ENCODE data around the gene DNAJC4. TPM values are rescaled to one million over a fixed set of nuclear protein-coding genes. Genes with fewer than 3 reads are reported as not detected.

The DNAJC4 gene
- total RNA-seq, 6 experiments from 2014 or later: 21.7 to 29.5 (median 23.2) TPM

DNA sequence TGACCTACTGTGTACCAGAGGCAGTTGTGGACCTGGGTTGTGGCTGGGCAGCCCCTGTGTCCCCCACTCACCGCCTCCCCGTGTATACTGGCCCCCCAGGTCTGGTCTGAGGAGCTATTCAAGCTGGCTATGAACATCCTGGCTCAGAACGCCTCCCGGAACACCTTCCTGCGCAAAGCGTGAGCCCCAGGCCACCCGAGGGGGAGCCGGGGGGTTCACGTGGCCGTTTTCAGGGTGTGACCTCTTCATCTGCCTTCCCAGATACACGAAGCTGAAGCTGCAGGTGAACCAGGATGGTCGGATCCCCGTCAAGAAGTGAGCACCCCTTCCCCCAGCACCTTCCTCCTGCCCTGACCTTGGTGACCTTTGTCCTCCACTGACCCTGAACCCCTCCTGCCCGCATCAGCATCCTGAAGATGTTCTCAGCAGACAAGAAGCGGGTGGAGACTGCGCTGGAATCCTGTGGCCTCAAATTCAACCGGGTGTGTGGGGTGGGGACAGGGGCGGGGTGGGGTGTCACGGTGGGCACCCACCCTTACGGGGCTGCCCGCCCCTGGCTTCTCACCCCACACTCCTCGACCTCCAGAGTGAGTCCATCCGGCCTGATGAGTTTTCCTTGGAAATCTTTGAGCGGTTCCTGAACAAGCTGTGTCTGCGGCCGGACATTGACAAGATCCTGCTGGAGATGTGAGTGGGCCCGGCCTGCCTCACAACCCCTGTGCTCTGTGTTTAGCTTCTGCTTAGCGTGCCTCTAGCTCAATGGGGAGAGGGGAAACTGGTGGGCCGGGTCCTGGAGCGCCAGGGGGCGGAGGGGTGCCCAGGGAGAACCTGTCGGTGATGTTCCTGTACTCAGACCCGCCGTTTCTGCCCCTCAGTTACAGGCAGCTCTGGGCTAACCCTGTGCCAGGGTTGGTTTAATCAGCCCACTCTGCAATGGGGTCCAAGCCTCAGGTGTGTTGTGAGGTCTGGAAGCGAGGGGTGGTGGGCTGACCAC, 25.1 kb downstream of the DNAJC4 start:
- no peaks in the 10 kb centered on the region for H3K9me3 Mint-ChIP-seq
- H3K36me3 Mint-ChIP-seq (ENCODE audit: low read depth): peaks cover 19% of the 10 kb centered on the region
- no peak overlapping the region for H3K4me3 Mint-ChIP-seq
- peaks cover 2% of the 10 kb centered on the region for H3K27me3 Mint-ChIP-seq (ENCODE audit: insufficient read depth)
- peaks cover 12% of the 10 kb centered on the region for H3K4me1 Mint-ChIP-seq (ENCODE audit: low read depth)
- TF ChIP-seq, protein P1, sequence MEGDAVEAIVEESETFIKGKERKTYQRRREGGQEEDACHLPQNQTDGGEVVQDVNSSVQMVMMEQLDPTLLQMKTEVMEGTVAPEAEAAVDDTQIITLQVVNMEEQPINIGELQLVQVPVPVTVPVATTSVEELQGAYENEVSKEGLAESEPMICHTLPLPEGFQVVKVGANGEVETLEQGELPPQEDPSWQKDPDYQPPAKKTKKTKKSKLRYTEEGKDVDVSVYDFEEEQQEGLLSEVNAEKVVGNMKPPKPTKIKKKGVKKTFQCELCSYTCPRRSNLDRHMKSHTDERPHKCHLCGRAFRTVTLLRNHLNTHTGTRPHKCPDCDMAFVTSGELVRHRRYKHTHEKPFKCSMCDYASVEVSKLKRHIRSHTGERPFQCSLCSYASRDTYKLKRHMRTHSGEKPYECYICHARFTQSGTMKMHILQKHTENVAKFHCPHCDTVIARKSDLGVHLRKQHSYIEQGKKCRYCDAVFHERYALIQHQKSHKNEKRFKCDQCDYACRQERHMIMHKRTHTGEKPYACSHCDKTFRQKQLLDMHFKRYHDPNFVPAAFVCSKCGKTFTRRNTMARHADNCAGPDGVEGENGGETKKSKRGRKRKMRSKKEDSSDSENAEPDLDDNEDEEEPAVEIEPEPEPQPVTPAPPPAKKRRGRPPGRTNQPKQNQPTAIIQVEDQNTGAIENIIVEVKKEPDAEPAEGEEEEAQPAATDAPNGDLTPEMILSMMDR (IDR thresholded peaks at IDR 0.05): no peak
- no peak for DNase-seq
- H3K27ac Mint-ChIP-seq: no peak overlapping the region

GRCh38 chr11:64256300-64256699, 26.0 kb downstream of the DNAJC4 start:
- TF ChIP-seq, protein P1 (IDR thresholded peaks at IDR 0.05): no peak
- H3K4me1 Mint-ChIP-seq (ENCODE audit: low read depth): peaks cover 12% of the 10 kb centered on the region
- no peak overlapping the region for H3K4me3 Mint-ChIP-seq
- H3K9me3 Mint-ChIP-seq: no peaks in the 10 kb centered on the region
- no peak for DNase-seq
- H3K27ac Mint-ChIP-seq: no peak overlapping the region
- peaks cover 2% of the 10 kb centered on the region for H3K27me3 Mint-ChIP-seq (ENCODE audit: insufficient read depth)
- H3K36me3 Mint-ChIP-seq (ENCODE audit: low read depth): peaks cover 19% of the 10 kb centered on the region

- H3K27ac Mint-ChIP-seq: no peak overlapping the region
- no peaks in the 10 kb centered on the region for H3K9me3 Mint-ChIP-seq
- peaks cover 4% of the 10 kb centered on the region for H3K27me3 Mint-ChIP-seq (ENCODE audit: insufficient read depth)
- H3K4me3 Mint-ChIP-seq: no peak overlapping the region
- H3K4me1 Mint-ChIP-seq (ENCODE audit: low read depth): peaks cover 16% of the 10 kb centered on the region
- no peak for DNase-seq
- TF ChIP-seq, protein P1 (IDR thresholded peaks at IDR 0.05): no peak
- peaks cover 32% of the 10 kb centered on the region for H3K36me3 Mint-ChIP-seq (ENCODE audit: low read depth)
Observed at GRCh38 chr11:64258356-64258755, 28.0 kb downstream of the DNAJC4 start.

DNA sequence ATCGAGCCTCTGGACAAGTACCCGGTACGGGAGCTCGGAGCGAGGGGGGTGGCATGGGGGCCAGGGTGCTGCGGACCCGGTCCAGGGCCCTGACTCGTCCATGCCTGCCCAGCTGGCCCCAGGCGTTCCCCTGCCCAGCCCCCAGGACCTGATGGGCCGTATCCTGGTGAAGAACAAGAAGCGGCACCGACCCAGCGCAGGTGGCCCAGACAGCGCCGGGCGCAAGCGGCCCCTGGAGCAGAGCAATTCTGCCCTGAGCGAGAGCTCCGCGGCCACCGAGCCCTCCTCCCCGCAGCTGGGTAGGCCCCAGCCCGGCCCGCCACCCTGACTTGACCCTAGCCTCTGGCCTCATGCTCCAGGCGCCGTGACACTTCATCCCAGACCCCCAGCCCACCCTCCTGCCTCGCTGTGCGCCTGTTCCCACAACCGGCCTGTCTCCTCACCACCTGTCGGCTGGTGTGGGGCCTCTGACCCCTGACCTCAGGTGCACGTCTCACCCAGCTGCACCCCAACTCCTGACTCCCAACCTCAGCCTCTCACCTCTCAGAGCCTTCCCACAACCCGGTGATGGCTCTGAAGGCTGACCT, 28.7 kb downstream of the DNAJC4 start:
- DNase-seq: no peak
- TF ChIP-seq, protein P1 (IDR thresholded peaks at IDR 0.05): no peak
- Mint-ChIP-seq H3K27me3 (ENCODE audit: insufficient read depth) (peaks cover 4% of the 10 kb centered on the region), H3K4me3 (no peak overlapping the region), H3K36me3 (ENCODE audit: low read depth) (peaks cover 33% of the 10 kb centered on the region), H3K27ac (no peak overlapping the region), H3K4me1 (ENCODE audit: low read depth) (peaks cover 9% of the 10 kb centered on the region), H3K9me3 (no peaks in the 10 kb centered on the region)

DNA sequence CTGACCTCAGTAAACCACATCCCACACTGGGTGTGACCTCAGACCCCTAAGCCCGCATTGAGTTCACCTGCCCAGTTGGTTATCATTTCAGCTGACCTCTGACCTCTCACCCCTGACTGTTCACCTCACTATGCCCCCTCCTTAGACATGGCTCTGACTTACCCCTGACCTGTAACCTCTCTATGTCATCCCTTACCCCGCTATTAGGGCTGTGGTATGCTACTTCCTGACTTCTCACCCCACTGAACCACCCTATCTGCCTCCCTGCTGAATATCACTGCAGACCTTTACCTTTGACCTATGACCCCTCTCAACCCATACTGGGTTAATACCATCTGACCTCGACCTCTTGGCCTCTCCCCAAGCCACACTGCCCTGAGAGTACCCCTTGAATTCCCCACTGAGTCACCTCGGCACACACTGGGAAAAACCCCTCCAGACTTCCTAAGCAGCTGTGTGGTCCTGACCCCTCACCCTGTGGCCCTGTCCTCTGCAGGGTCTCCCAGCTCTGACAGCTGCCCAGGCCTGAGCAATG, 29.3 kb downstream of the DNAJC4 start:
- DNase-seq: no peak
- Mint-ChIP-seq H3K27me3 (ENCODE audit: insufficient read depth) (peaks cover 4% of the 10 kb centered on the region), H3K36me3 (ENCODE audit: low read depth) (peaks cover 33% of the 10 kb centered on the region), H3K4me1 (ENCODE audit: low read depth) (peaks cover 8% of the 10 kb centered on the region), H3K4me3 (no peak overlapping the region), H3K9me3 (no peaks in the 10 kb centered on the region), H3K27ac (peak overlapping the region; percentile 42; the same call in 1 of the 2 replicates)
- TF ChIP-seq, protein P1 (IDR thresholded peaks at IDR 0.05): no peak
